LNCaP clone FGC (cell line): ENCODE measurements around the gene OR5H2.
A peak's percentile ranks its signal among the peaks of the same experiment; 100 is the strongest.

Experiments used
- DNase-seq: peaks from one replicate; pipeline ENCODE4 v3.0.0-alpha.2; 2011; ENCODE audit warnings: low read depth
- H3K4me3 ChIP-seq: 2 replicates; pipeline ENCODE4 v1.5.1; 2011; ENCODE audit warnings: mild to moderate bottlenecking, low read depth, low read length, control low read depth
- CTCF ChIP-seq: IDR thresholded peaks from 2 replicates; pipeline ENCODE4 v1.5.1; 2012; ENCODE audit warnings: mild to moderate bottlenecking; ENCODE audit not compliant: control insufficient read depth, insufficient read depth; ENCODE audit errors: extremely low read depth

The OR5H2 gene

GRCh38 chr3:98259707-98260106, 22.6 kb upstream of the OR5H2 start:
- H3K4me3 ChIP-seq, result no peak overlapping the region
- no peak for DNase-seq
- 0 out of 2 replicates have a peak, but pooled peaks have one; percentile 19 for TF ChIP-seq CTCF

GRCh38 chr3:98262046-98262445, 20.3 kb upstream of the OR5H2 start:
- H3K4me3 ChIP-seq, result no peak overlapping the region
- TF ChIP-seq CTCF, result no peak
- no peak for DNase-seq

GRCh38 chr3:98263944-98264343, 18.4 kb upstream of the OR5H2 start, which contains the start of gene OR5H6:
Gene OR5H6 (plus strand): TSS chr3:98264244. CDS start chr3:98264333, 89 bp downstream.
- TF ChIP-seq CTCF, result no peak
- no peak for DNase-seq
- H3K4me3 ChIP-seq, result no peak within 1 kb of the TSS

GRCh38 chr3:98269846-98270245, 12.5 kb upstream of the OR5H2 start:
- TF ChIP-seq CTCF, result no peak
- H3K4me3 ChIP-seq, result no peak overlapping the region
- no peak for DNase-seq

- no peak for DNase-seq
- no peak for TF ChIP-seq CTCF
- H3K4me3 ChIP-seq, result no peak overlapping the region
Observed at GRCh38 chr3:98272126-98272525, 10.2 kb upstream of the OR5H2 start.

GRCh38 chr3:98274914-98275313, 7.4 kb upstream of the OR5H2 start:
- no peak overlapping the region for H3K4me3 ChIP-seq
- no peak for DNase-seq
- no peak for TF ChIP-seq CTCF

GRCh38 chr3:98290916-98291315, 8.6 kb downstream of the OR5H2 start:
- no peak for DNase-seq
- no peak overlapping the region for H3K4me3 ChIP-seq
- no peak for TF ChIP-seq CTCF
